ENCODE results near the gene GAS1.

GAS1 gene

DNA sequence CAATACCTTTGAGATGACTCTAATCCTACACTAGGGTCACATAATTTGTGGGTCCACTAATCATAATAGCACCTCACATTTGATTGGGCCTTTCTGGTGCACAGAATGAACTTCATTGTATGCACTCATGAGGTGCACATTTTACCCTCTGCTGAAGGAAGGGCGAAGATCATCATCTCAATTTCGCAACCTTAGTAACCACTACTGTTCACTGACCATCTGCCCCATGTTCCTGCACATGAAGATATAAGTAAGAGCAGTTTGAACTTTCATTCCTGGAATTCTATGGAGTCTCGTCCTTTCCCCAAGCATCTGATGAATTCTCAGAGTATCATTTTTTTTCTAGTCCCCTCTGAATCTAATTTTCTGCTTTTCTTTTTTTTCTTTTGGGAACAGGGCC is 21.2 kb downstream of the GAS1 start:
- in situ Hi-C loops (cut with MboI; ENCODE audit: low sequenced_read_pairs): no loop called here

DNA sequence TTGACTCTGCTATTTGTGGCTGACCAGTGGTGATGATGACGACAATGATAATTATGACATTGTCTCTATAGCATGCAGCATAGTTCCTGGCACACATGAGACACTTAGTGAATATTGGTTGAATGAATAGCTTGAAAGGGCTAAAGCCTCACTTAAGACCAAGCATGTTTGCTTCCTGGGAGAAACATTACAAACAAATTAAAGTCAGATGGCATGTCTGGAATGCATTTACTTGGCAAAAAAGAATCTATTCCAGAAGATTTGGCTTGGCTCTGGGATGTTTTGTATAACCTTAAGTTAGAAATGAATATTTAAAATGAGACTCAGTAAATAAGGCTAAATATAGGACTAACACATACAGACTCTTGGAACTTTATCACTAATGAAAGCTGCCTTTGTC is 21.6 kb downstream of the GAS1 start:
- in situ Hi-C loops (cut with MboI; ENCODE audit: low sequenced_read_pairs): no loop called here

DNA sequence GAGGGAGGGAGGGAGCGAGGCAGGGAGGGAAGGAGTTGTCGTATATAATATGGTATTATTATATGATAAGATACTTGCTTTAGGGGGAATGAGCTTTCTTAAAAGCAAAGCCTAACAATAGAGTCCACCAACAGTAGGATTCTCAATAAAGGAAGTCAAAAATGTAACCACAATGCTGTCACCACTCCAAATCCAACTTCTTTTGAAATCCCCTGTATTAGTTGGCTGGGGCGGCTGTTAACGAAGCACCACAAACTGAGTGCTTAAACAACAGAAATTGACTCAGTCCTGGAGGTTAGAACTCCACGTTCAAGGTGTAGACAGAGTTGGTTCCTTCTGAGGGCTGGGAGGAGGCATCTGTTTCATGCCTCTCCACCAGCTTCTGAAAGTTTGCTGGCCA is 23.1 kb downstream of the GAS1 start:
- in situ Hi-C loops (cut with MboI; ENCODE audit: low sequenced_read_pairs): no loop called here

DNA sequence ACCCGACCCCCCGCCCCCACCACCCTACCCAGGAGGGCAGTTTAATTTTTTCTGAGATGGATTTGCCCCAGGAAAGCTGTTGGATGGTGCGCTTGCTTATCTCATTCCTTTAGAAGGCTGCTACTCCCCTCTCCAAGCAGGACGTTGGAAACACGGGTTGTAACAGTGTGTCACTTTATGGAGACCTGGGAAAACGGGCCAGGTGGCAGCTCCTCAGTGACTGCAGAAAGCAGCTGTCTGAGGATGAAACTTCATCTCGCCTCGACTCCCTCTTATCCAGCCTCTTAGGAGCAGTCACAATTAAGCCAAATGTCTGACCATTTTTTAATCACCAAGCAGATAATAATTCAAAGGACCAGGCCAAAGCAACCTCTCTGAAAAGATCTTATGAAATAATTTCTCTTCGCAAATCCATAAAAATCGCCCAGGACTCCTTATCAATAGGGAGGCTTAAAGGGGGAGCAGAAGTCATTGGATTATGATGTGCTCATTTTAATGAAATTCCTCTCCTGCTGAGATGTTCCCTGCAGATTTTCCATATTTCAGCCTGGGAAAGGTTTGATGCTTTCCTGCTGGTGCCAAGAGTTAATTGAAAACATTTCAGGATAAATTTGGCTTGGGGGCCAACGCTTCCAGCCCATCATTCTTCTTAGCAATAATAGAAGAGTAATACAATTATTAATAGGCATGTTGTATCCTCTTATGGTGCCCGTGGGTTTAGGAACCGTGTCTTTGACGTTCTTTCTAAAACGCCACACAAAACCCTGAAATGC is 26.0 kb downstream of the GAS1 start:
- in situ Hi-C loops (cut with MboI; ENCODE audit: low sequenced_read_pairs): no loop called here

DNA sequence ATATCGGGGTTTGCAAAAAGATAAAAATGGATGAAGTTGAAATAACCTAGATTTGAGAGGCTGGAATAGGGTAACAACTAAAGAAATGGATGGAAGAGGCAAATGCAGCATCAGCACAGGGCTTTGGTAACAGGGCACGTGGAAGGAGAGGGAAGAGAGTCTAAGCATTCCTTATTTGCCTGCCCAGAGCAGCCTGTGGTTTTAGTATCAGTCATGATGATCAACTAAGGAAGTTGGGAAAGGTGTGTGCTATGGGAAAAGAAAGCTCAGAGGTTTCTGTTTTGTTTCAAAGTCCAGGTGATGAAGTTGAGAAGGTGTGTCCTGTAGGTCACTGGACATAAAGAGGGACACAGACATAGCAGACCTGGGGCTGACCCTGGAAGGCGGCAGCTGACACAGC is 28.8 kb downstream of the GAS1 start:
- in situ Hi-C loops (cut with MboI; ENCODE audit: low sequenced_read_pairs): no loop called here

DNA sequence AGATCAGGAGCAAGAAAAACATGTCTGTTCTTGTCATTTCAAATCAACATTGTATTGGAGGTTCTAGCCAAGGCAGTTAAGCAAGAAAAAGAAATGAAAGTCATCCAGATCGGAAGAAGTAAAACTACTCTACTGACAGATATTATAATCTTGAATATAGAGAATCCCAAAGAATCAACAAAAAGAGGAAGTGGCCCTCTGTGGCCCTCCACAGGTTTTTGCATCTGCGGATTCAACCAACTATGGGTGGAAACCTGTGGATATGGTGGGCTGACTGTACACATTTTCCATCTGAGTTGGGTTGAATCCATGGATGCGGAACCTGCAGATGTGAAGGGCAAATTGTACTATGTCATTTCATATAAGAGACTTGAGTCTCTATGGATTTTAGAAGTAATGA is 35.1 kb downstream of the GAS1 start:
- in situ Hi-C loops (cut with MboI; ENCODE audit: low sequenced_read_pairs): no loop called here

DNA sequence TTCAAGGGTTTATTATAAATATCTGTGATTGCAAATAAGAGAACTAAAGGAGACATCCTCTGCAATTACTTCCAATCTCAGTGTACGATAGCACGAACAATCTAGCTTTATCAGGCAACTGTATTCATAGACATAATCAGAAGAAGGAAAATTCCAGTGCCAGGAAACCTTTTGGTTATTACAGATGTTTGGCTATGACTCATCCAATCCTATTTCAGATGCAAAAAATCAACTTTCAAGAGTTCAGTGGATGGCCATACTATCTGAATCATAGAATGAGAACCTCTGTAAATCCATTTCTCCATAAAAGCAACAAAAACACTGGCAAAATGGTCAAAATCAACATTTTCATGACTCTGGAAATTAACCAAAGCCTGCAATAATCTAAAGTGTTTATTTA is 37.9 kb downstream of the GAS1 start:
- in situ Hi-C loops (cut with MboI; ENCODE audit: low sequenced_read_pairs): no loop called here

DNA sequence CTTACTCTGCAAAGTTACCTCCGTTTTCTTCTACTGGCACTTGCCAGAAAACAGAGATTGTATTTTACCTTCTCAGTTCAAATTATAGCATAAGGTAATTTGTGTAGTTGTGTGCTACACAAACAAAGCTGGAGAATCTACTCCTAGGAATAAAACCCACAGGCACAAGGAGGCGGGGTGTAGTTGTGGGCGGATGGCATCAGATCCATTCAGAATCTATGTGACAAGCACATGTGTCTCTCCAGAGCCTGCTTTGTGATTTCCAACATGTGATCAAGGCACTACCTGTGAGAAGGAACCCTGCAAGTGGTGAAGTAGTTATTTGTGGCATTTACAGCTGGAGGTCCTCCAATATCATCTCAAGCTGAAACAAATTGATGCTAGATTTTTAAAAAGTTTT is 39.0 kb downstream of the GAS1 start:
- in situ Hi-C loops (cut with MboI; ENCODE audit: low sequenced_read_pairs): no loop called here

DNA sequence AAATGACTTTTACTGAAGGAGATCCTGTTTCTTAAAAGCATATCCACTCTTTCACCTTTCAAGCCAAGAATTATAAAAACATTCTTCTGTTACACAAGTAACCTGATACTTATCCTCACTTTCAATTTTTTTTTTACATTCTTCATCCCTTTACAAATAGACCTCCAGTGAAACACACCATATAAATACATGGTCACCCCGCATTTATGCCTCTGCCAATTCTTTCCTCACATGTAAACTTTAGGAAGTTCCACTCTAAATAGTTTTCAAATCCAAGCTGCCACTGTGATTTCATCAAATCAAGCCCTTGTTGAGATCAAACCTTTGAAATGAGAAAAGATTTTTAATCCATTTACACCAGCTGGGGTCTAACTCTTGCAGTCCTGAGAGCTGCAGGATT is 40.0 kb downstream of the GAS1 start:
- in situ Hi-C loops (cut with MboI; ENCODE audit: low sequenced_read_pairs): no loop called here

DNA sequence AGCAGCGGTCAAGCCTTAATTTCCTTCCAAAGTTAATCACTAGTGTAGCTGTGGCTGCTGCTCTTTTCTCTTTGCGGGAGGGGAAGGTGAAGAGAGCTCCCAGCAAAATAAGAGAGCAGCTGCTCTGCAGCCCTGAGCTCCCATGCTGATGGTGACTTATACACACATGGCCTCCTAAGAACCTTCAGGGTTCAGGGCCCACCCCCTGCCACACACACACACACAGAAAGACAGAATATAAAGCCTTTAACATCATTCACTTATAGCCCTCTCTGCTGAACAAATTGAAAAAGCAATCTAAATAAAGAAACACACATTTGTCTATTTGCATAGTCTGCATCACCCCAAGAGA is 43.6 kb downstream of the GAS1 start:
- in situ Hi-C loops (cut with MboI; ENCODE audit: low sequenced_read_pairs): no loop called here

DNA sequence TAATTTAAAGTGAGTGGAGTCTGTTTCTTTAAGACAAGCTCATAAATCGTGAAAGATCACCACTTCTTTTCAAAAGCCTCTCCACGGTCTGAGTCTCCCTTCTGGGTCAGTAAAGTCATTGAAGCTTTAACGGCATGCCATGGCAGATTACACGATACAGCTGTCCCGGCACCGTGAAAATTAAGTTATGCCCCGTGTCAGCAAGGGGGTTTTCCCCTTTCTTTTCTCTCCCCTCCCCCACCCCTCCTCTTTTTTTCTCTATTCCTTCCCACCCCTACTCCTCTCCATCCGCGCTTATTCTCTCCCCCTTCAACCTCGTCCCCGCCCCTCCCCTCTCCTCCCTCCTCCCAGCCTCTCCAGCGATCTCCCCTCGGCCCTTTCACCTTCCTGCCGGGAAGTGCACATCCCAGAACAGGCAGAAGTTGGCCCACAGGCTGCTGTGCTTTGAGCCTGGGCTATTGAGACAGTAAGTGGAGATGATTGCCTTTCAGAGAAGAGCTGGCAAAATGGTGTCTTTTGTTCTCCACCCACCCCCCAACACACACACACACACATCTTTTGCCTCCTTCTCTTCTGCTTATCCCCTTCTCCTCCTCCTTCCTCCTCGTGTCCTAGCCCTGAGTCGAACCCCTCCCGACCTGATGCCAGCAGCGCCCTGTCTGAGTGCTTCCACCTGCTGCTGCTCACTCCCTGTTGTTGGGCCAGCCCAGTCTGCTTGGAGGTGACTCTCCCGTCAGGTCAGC is 44.1 kb downstream of the GAS1 start:
- in situ Hi-C loops (cut with MboI; ENCODE audit: low sequenced_read_pairs): no loop called here

DNA sequence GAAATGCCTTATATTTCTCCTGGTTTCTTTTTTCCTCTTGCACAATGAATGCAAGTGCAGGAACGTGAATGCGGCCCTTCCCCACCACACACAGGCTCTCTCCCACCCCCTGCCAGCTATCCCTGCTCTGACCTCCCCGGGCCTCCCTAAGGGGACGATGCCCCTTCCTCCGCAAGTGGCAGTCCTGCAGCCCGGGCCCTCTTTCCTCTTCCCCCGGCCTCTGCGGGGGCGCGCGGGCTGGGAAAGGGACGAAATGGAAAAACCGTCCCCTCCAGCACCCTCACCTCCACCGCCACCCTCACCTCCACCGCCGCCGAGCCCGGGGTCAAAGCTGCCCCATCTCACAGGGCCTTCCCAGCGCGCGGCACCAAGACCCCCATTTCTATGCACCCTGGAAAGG is 44.7 kb downstream of the GAS1 start:
- in situ Hi-C loops (cut with MboI; ENCODE audit: low sequenced_read_pairs): no loop called here

DNA sequence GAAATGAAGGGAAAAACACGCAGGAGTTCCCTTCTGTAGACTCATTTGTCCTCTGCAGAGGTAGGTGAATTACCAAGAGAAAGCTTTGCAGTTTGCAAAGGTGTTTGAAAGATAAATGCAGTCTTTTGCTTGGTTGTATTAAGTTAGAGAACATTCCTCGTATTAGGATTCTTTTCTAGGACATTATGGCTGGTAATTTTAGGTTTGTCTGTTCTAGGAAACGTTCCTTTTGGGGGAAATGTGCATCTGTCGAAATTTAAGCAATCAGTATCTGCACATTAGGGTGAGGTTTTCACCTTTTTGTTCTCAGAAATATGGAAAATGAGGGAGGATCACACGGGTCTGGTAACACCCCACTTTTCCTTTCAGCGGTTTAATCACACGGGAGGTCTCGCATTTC is 45.1 kb downstream of the GAS1 start:
- in situ Hi-C loops (cut with MboI; ENCODE audit: low sequenced_read_pairs): no loop called here

DNA sequence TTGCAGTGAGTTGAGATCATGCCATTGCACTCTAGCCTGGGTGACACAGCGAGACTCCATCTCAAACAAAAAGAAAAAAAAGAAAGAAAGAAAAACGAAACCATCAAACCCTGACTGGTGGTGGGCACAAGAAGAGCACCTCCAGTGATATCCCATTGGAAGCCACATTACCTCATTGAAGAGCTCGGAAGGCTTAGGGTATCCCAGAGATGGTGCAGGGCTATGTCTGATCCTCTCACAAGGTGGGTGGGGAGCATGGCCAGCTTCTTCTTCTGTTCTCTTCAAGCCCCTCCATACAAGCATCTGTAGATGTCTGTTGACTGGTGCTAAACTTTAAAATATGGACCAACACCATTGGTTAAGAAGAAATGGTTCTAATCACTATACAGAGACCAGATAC is 45.8 kb downstream of the GAS1 start:
- in situ Hi-C loops (cut with MboI; ENCODE audit: low sequenced_read_pairs): no loop called here

All from HL-60/S4 treated with phorbol 12-myristate 13-acetate at 8.2 ng/mL for 4 days and 3 days (cell line).